OCI-LY3 (cell line): Measurements from ENCODE around the gene SP140.

Experiments
- EZH2phosphoT487 ChIP-seq: fragments of 200-600 bp; shearing (Covaris generic); IDR thresholded peaks from 2 replicates; pipeline ENCODE4 v1.6.1; 2018; ENCODE audit warnings: antibody characterized with exemption, mixed run types, low read depth
- TF ChIP-seq, protein P1 (sequence below): fragments of 200-600, 300-600 bp; sonication (generic); IDR thresholded peaks from 2 replicates; pipeline ENCODE4 v1.5.1; 2014; ENCODE audit warnings: antibody characterized with exemption, low read length, low read depth

DNA sequence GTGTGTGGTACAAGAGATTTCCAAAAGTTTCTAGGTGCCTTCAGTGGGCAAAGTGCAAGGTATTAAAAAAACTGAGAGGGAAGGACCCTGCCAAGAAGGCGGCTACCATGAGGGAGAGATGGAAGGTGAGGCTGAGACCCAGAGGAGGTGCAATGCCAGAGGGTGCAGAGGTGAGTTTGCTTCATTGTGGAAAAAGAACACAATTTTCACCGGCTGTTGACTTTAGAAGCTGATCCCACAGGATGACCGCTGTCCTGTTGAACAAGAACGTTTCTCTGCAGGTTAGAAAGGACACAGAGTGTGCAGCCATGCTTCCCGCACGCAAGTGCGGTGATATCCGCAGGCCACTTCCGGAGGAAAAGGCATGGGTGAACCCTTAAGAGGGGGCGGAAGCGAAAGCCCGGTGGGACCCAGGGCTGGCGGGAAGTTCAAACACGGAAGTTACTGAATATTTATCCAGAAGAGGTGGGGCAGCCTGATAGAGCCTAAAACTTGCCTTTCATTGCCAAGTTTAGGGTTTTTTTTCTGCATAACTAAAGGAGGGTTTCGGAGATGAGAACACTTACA lies 22.3 kb upstream of the SP140 start:
- TF ChIP-seq, protein P1, sequence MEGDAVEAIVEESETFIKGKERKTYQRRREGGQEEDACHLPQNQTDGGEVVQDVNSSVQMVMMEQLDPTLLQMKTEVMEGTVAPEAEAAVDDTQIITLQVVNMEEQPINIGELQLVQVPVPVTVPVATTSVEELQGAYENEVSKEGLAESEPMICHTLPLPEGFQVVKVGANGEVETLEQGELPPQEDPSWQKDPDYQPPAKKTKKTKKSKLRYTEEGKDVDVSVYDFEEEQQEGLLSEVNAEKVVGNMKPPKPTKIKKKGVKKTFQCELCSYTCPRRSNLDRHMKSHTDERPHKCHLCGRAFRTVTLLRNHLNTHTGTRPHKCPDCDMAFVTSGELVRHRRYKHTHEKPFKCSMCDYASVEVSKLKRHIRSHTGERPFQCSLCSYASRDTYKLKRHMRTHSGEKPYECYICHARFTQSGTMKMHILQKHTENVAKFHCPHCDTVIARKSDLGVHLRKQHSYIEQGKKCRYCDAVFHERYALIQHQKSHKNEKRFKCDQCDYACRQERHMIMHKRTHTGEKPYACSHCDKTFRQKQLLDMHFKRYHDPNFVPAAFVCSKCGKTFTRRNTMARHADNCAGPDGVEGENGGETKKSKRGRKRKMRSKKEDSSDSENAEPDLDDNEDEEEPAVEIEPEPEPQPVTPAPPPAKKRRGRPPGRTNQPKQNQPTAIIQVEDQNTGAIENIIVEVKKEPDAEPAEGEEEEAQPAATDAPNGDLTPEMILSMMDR, result no peak
- TF ChIP-seq EZH2phosphoT487, result no peak
